A549 (cell line): ENCODE results near the gene ITIH6.

Experiments
- BHLHE40 ChIP-seq: IDR thresholded peaks from 2 replicates; pipeline ENCODE4 v1.6.1; 2012; ENCODE audit warnings: low read depth, low read length, inconsistent platforms
- EP300 ChIP-seq, 2 experiments: fragments of >200 bp; sonication (Bioruptor Twin); formaldehyde crosslinking; IDR thresholded peaks; 2 replicates in 1 of 2; 3 replicates in 1 of 2; pipeline ENCODE4 v1.6.1; 2016 to 2017
- ESRRA ChIP-seq: fragments of 150-350 bp; IDR thresholded peaks from 2 replicates; pipeline ENCODE4 v1.6.1; 2014; ENCODE audit warnings: mild to moderate bottlenecking, low read length, borderline replicate concordance
- MYC ChIP-seq: IDR thresholded peaks from 2 replicates; pipeline ENCODE4 v1.6.1; 2012; ENCODE audit warnings: mild to moderate bottlenecking, inconsistent platforms, low read length, improper control_type of control experiment, borderline replicate concordance
- POLR2A ChIP-seq: IDR thresholded peaks from 2 replicates; pipeline ENCODE4 v1.6.1; 2012; ENCODE audit warnings: mild to moderate bottlenecking, low read length
- RCOR1 ChIP-seq: fragments of 150-350 bp; IDR thresholded peaks from 2 replicates; pipeline ENCODE4 v1.6.1; 2014; ENCODE audit warnings: antibody characterized with exemption, low read length, low read depth
- RFX5 ChIP-seq: fragments of 450-650 bp; IDR thresholded peaks from 2 replicates; pipeline ENCODE4 v1.7.1; 2014; ENCODE audit warnings: antibody characterized with exemption, mild to moderate bottlenecking, moderate library complexity
- SMC3 ChIP-seq: fragments of >200 bp; sonication (Bioruptor Twin); formaldehyde crosslinking; IDR thresholded peaks from 3 replicates; pipeline ENCODE4 v1.6.1; 2018; ENCODE audit warnings: inconsistent platforms
- TF ChIP-seq, protein P1 (sequence below): fragments of >200 bp; sonication (Bioruptor Twin); formaldehyde crosslinking; IDR thresholded peaks from 3 replicates; pipeline ENCODE4 v1.5.1; 2016
- TF ChIP-seq, protein P2 (sequence below): fragments of 450-650 bp; IDR thresholded peaks from 2 replicates; pipeline ENCODE4 v1.6.1; 2014; ENCODE audit warnings: antibody characterized with exemption
- TF ChIP-seq, protein P3 (sequence below): fragments of 200-600 bp; sonication (generic); IDR thresholded peaks from 2 replicates; pipeline ENCODE4 v1.6.1; 2016; ENCODE audit warnings: antibody characterized with exemption, mild to moderate bottlenecking, moderate library complexity

DNA sequence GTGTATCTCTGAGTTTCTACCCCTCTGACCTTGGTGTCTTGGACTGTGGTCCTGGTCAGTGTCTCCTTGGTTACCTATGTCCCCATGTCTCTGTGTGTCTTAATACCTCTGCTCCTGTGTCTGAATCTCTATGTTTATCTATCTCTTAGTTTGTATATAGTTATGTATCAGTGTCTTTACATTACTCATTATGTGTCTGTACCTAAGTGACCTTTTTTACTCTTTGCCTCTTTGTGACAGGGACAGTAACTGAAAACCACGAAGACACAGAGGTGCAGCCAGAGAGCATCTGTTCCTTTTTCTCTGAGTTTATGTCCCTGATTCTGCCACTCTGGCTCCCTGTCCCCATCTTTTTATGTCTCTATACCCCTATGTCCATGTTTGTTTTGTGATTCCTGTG is 49.4 kb downstream of the ITIH6 start:
- no peak for TF ChIP-seq EP300 (IDR thresholded peaks at IDR 0.05)
- TF ChIP-seq, protein P1, sequence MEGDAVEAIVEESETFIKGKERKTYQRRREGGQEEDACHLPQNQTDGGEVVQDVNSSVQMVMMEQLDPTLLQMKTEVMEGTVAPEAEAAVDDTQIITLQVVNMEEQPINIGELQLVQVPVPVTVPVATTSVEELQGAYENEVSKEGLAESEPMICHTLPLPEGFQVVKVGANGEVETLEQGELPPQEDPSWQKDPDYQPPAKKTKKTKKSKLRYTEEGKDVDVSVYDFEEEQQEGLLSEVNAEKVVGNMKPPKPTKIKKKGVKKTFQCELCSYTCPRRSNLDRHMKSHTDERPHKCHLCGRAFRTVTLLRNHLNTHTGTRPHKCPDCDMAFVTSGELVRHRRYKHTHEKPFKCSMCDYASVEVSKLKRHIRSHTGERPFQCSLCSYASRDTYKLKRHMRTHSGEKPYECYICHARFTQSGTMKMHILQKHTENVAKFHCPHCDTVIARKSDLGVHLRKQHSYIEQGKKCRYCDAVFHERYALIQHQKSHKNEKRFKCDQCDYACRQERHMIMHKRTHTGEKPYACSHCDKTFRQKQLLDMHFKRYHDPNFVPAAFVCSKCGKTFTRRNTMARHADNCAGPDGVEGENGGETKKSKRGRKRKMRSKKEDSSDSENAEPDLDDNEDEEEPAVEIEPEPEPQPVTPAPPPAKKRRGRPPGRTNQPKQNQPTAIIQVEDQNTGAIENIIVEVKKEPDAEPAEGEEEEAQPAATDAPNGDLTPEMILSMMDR, result no peak
- TF ChIP-seq ESRRA, result no peak
- TF ChIP-seq, protein P2, sequence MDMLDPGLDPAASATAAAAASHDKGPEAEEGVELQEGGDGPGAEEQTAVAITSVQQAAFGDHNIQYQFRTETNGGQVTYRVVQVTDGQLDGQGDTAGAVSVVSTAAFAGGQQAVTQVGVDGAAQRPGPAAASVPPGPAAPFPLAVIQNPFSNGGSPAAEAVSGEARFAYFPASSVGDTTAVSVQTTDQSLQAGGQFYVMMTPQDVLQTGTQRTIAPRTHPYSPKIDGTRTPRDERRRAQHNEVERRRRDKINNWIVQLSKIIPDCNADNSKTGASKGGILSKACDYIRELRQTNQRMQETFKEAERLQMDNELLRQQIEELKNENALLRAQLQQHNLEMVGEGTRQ, result no peak
- no peak for TF ChIP-seq BHLHE40
- TF ChIP-seq, protein P3, sequence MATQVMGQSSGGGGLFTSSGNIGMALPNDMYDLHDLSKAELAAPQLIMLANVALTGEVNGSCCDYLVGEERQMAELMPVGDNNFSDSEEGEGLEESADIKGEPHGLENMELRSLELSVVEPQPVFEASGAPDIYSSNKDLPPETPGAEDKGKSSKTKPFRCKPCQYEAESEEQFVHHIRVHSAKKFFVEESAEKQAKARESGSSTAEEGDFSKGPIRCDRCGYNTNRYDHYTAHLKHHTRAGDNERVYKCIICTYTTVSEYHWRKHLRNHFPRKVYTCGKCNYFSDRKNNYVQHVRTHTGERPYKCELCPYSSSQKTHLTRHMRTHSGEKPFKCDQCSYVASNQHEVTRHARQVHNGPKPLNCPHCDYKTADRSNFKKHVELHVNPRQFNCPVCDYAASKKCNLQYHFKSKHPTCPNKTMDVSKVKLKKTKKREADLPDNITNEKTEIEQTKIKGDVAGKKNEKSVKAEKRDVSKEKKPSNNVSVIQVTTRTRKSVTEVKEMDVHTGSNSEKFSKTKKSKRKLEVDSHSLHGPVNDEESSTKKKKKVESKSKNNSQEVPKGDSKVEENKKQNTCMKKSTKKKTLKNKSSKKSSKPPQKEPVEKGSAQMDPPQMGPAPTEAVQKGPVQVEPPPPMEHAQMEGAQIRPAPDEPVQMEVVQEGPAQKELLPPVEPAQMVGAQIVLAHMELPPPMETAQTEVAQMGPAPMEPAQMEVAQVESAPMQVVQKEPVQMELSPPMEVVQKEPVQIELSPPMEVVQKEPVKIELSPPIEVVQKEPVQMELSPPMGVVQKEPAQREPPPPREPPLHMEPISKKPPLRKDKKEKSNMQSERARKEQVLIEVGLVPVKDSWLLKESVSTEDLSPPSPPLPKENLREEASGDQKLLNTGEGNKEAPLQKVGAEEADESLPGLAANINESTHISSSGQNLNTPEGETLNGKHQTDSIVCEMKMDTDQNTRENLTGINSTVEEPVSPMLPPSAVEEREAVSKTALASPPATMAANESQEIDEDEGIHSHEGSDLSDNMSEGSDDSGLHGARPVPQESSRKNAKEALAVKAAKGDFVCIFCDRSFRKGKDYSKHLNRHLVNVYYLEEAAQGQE, result no peak
- no peak for TF ChIP-seq POLR2A
- no peak for TF ChIP-seq SMC3
- no peak for TF ChIP-seq RCOR1
- no peak for TF ChIP-seq MYC
- TF ChIP-seq RFX5, result no peak
